ENCODE measurements around the gene SETBP1.

Gene SETBP1

DNA sequence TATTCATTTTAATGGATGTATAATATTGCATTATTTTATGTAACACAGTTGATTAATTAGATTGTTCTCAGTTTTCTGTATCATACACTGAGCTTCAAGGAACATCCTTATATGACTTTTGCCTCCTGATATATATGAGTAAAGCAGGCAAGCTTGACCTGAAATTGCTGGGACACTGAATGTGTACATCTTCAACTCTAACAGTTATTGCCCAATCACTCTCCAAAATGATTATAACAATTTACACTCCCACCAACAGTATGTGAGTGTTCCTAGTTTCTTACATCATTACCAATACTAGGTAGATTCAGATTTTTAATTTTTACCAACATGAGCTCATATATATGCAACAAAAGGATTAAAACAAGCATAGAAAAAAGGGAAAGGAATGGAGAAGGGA lies 379.4 kb downstream of the SETBP1 start:
- TF ChIP-seq ZNF8 (CRISPR knock-in tag; IDR thresholded peaks at IDR 0.05) (no peak), ZNF70 (CRISPR knock-in tag; IDR thresholded peaks at IDR 0.05) (no peak), TCF4 (CRISPR knock-in tag; IDR thresholded peaks at IDR 0.05; ENCODE audit: borderline replicate concordance) (no peak), TOX (CRISPR knock-in tag; IDR thresholded peaks at IDR 0.05; ENCODE audit: borderline replicate concordance) (no peak), GLIS3 (CRISPR knock-in tag; IDR thresholded peaks at IDR 0.05) (no peak), SNAI2 (CRISPR knock-in tag; IDR thresholded peaks at IDR 0.05) (no peak), PPARA (CRISPR knock-in tag; IDR thresholded peaks at IDR 0.05; ENCODE audit: borderline replicate concordance) (no peak), ARNTL (CRISPR knock-in tag; IDR thresholded peaks at IDR 0.05; ENCODE audit: borderline replicate concordance, low read depth) (no peak), ZFP30 (CRISPR knock-in tag; IDR thresholded peaks at IDR 0.05) (no peak), BACH2 (CRISPR knock-in tag; IDR thresholded peaks at IDR 0.05; ENCODE audit: borderline replicate concordance) (no peak), ZFP3 (CRISPR knock-in tag; IDR thresholded peaks at IDR 0.05) (no peak)
- TF ChIP-seq, protein P1, sequence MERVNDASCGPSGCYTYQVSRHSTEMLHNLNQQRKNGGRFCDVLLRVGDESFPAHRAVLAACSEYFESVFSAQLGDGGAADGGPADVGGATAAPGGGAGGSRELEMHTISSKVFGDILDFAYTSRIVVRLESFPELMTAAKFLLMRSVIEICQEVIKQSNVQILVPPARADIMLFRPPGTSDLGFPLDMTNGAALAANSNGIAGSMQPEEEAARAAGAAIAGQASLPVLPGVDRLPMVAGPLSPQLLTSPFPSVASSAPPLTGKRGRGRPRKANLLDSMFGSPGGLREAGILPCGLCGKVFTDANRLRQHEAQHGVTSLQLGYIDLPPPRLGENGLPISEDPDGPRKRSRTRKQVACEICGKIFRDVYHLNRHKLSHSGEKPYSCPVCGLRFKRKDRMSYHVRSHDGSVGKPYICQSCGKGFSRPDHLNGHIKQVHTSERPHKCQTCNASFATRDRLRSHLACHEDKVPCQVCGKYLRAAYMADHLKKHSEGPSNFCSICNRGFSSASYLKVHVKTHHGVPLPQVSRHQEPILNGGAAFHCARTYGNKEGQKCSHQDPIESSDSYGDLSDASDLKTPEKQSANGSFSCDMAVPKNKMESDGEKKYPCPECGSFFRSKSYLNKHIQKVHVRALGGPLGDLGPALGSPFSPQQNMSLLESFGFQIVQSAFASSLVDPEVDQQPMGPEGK (CRISPR knock-in tag; IDR thresholded peaks at IDR 0.05; ENCODE audit: borderline replicate concordance): no peak
- TF ChIP-seq, protein P2, sequence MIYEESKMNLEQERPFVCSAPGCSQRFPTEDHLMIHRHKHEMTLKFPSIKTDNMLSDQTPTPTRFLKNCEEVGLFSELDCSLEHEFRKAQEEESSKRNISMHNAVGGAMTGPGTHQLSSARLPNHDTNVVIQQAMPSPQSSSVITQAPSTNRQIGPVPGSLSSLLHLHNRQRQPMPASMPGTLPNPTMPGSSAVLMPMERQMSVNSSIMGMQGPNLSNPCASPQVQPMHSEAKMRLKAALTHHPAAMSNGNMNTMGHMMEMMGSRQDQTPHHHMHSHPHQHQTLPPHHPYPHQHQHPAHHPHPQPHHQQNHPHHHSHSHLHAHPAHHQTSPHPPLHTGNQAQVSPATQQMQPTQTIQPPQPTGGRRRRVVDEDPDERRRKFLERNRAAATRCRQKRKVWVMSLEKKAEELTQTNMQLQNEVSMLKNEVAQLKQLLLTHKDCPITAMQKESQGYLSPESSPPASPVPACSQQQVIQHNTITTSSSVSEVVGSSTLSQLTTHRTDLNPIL (CRISPR knock-in tag; IDR thresholded peaks at IDR 0.05; ENCODE audit: low read depth): no peak
- no peak for ATAC-seq

DNA sequence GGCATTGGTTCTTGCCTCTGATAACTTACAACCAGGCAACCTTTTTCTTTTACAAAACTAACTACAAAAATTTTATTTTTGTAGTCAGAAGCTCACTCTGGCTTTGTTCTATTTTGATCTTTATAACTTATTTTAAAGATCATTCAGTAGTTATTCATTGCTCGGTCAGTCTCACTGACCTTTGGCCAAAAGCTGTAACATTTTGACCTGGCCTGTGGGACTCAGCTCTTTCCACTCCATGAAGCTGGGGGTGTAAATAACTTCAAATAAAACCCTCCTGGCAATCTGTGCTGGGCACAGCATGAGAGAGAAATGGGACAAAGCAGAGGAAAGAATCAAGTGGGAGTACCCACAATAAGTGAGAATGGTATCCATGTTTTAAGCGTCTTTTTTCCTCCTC lies 380.7 kb downstream of the SETBP1 start:
- ATAC-seq: no peak

More for the DNA sequence above, 380.7 kb downstream of the SETBP1 start:
- TF ChIP-seq ARNTL (CRISPR knock-in tag; IDR thresholded peaks at IDR 0.05; ENCODE audit: borderline replicate concordance, low read depth) (no peak), BACH2 (CRISPR knock-in tag; IDR thresholded peaks at IDR 0.05; ENCODE audit: borderline replicate concordance) (no peak), ZNF70 (CRISPR knock-in tag; IDR thresholded peaks at IDR 0.05) (no peak), GLIS3 (CRISPR knock-in tag; IDR thresholded peaks at IDR 0.05) (no peak), RARB (CRISPR knock-in tag; IDR thresholded peaks at IDR 0.05) (no peak), TOX (CRISPR knock-in tag; IDR thresholded peaks at IDR 0.05; ENCODE audit: borderline replicate concordance) (no peak), OSR1 (CRISPR knock-in tag; IDR thresholded peaks at IDR 0.05) (no peak), ZNF8 (CRISPR knock-in tag; IDR thresholded peaks at IDR 0.05) (no peak), ZNF565 (CRISPR knock-in tag; conservative IDR thresholded peaks at IDR 0.05; ENCODE audit: low read depth) (no peak), SNAI2 (CRISPR knock-in tag; IDR thresholded peaks at IDR 0.05) (no peak), CSDC2 (CRISPR knock-in tag; IDR thresholded peaks at IDR 0.05) (no peak), ZC3H10 (CRISPR knock-in tag; IDR thresholded peaks at IDR 0.05) (no peak), PPARA (CRISPR knock-in tag; IDR thresholded peaks at IDR 0.05; ENCODE audit: borderline replicate concordance) (no peak), ZFP30 (CRISPR knock-in tag; IDR thresholded peaks at IDR 0.05) (no peak)
- TF ChIP-seq, protein P1 (CRISPR knock-in tag; IDR thresholded peaks at IDR 0.05; ENCODE audit: borderline replicate concordance): no peak
- TF ChIP-seq, protein P3, sequence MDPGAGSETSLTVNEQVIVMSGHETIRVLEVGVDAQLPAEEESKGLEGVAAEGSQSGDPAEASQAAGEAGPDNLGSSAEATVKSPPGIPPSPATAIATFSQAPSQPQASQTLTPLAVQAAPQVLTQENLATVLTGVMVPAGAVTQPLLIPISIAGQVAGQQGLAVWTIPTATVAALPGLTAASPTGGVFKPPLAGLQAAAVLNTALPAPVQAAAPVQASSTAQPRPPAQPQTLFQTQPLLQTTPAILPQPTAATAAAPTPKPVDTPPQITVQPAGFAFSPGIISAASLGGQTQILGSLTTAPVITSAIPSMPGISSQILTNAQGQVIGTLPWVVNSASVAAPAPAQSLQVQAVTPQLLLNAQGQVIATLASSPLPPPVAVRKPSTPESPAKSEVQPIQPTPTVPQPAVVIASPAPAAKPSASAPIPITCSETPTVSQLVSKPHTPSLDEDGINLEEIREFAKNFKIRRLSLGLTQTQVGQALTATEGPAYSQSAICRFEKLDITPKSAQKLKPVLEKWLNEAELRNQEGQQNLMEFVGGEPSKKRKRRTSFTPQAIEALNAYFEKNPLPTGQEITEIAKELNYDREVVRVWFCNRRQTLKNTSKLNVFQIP (CRISPR knock-in tag; IDR thresholded peaks at IDR 0.05; ENCODE audit: borderline replicate concordance, low read depth): no peak
- TF ChIP-seq, protein P4, sequence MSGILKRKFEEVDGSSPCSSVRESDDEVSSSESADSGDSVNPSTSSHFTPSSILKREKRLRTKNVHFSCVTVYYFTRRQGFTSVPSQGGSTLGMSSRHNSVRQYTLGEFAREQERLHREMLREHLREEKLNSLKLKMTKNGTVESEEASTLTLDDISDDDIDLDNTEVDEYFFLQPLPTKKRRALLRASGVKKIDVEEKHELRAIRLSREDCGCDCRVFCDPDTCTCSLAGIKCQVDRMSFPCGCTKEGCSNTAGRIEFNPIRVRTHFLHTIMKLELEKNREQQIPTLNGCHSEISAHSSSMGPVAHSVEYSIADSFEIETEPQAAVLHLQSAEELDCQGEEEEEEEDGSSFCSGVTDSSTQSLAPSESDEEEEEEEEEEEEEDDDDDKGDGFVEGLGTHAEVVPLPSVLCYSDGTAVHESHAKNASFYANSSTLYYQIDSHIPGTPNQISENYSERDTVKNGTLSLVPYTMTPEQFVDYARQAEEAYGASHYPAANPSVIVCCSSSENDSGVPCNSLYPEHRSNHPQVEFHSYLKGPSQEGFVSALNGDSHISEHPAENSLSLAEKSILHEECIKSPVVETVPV (CRISPR knock-in tag; IDR thresholded peaks at IDR 0.05): no peak
- TF ChIP-seq, protein P5, sequence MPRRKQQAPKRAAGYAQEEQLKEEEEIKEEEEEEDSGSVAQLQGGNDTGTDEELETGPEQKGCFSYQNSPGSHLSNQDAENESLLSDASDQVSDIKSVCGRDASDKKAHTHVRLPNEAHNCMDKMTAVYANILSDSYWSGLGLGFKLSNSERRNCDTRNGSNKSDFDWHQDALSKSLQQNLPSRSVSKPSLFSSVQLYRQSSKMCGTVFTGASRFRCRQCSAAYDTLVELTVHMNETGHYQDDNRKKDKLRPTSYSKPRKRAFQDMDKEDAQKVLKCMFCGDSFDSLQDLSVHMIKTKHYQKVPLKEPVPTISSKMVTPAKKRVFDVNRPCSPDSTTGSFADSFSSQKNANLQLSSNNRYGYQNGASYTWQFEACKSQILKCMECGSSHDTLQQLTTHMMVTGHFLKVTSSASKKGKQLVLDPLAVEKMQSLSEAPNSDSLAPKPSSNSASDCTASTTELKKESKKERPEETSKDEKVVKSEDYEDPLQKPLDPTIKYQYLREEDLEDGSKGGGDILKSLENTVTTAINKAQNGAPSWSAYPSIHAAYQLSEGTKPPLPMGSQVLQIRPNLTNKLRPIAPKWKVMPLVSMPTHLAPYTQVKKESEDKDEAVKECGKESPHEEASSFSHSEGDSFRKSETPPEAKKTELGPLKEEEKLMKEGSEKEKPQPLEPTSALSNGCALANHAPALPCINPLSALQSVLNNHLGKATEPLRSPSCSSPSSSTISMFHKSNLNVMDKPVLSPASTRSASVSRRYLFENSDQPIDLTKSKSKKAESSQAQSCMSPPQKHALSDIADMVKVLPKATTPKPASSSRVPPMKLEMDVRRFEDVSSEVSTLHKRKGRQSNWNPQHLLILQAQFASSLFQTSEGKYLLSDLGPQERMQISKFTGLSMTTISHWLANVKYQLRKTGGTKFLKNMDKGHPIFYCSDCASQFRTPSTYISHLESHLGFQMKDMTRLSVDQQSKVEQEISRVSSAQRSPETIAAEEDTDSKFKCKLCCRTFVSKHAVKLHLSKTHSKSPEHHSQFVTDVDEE (CRISPR knock-in tag; IDR thresholded peaks at IDR 0.05): no peak
- TF ChIP-seq, protein P2 (CRISPR knock-in tag; IDR thresholded peaks at IDR 0.05; ENCODE audit: low read depth): no peak

All from SK-N-SH treated with all-trans-retinoic acid at 6 μM for 48 hours (cell line).